GM19193 (cell line): ENCODE results near the gene OSCP1.

ENCODE experiments used
- POLR2A ChIP-seq: IDR thresholded peaks from 4 replicates; pipeline ENCODE4 v1.6.1; 2011; ENCODE audit not compliant: insufficient read depth, insufficient read length; ENCODE audit errors: extremely low read depth

Gene OSCP1

GRCh38 chr1:36402504-36402890 is 47.8 kb downstream of the OSCP1 start:
- no peak for TF ChIP-seq POLR2A

GRCh38 chr1:36401602-36402503 is 48.4 kb downstream of the OSCP1 start:
- no peak for TF ChIP-seq POLR2A

- TF ChIP-seq POLR2A: peak; percentile 84
Measured at GRCh38 chr1:36400825-36401601, 49.2 kb downstream of the OSCP1 start.

- no peak for TF ChIP-seq POLR2A
Measured at GRCh38 chr1:36400514-36400824, 49.8 kb downstream of the OSCP1 start.

GRCh38 chr1:36398370-36398977 is 51.8 kb downstream of the OSCP1 start:
- no peak for TF ChIP-seq POLR2A

- peak; percentile 80 for TF ChIP-seq POLR2A
Measured at GRCh38 chr1:36397378-36398230, 52.6 kb downstream of the OSCP1 start, which contains the start of gene LSM10. Gene LSM10 (minus strand): TSS chr1:36397908. CDS start chr1:36394129, 3,779 bp downstream.

- no peak for TF ChIP-seq POLR2A
Measured at GRCh38 chr1:36397083-36397377, 53.2 kb downstream of the OSCP1 start.

GRCh38 chr1:36396359-36396758 is 53.9 kb downstream of the OSCP1 start:
- no peak for TF ChIP-seq POLR2A

GRCh38 chr1:36393686-36394085 is 56.6 kb downstream of the OSCP1 start:
- no peak for TF ChIP-seq POLR2A

GRCh38 chr1:36392836-36393235 is 57.4 kb downstream of the OSCP1 start:
- TF ChIP-seq POLR2A: no peak

GRCh38 chr1:36391271-36391670 is 59.0 kb downstream of the OSCP1 start:
- TF ChIP-seq POLR2A: no peak

GRCh38 chr1:36390411-36390810 is 59.8 kb downstream of the OSCP1 start:
- TF ChIP-seq POLR2A: no peak

GRCh38 chr1:36389999-36390398 is 60.3 kb downstream of the OSCP1 start:
- TF ChIP-seq POLR2A: no peak

- no peak for TF ChIP-seq POLR2A
Measured at GRCh38 chr1:36389261-36389660, 61.0 kb downstream of the OSCP1 start.
